Kidney (tissue), 14 donors: ENCODE results near the gene KRTAP10-7. TPM values are rescaled to one million over a fixed set of nuclear protein-coding genes. Genes with fewer than 3 reads are reported as not detected.
"Not testable (repeated sequence)": the region's sequence is repeated elsewhere in the genome, so short reads cannot be mapped to it uniquely, and the experiment has no call there.

ENCODE experiments used
- DNase-seq, 5 donors: peaks; one replicate each; pipeline ENCODE4 v3.0.0-alpha.2; 2013 to 2020
- FAIRE-seq: peaks from 2 replicates; lab custom pipeline; 2012; peaks lifted over from hg19 to GRCh38; lab: Jason Lieb, UNC
- H3K27ac ChIP-seq, 2 donors: one replicate each; pipeline ENCODE4 v1.7.0; 2013; ENCODE audit warnings: low read depth in 2 of 2, low read length in 2 of 2, inconsistent platforms in 1 of 2
- H3K27me3 ChIP-seq: one replicate; pipeline ENCODE4 v1.7.1; 2013; ENCODE audit warnings: low read length, inconsistent platforms; ENCODE audit not compliant: control insufficient read depth, insufficient read depth
- H3K36me3 ChIP-seq, 3 donors: one replicate each; pipeline versions ENCODE4 v1.7.0 to v1.7.1; 2013; ENCODE audit warnings: low read length in 3 of 3, control low read depth in 1 of 3, inconsistent platforms in 1 of 3; ENCODE audit not compliant: insufficient read depth in 3 of 3, control insufficient read depth in 2 of 3
- H3K4me1 ChIP-seq, 3 donors: one replicate each; pipeline versions ENCODE4 v1.7.0 to v1.7.1; 2013; ENCODE audit warnings: low read length in 3 of 3, inconsistent platforms in 1 of 3, low read depth in 1 of 3; ENCODE audit not compliant: control insufficient read depth in 2 of 3, insufficient read depth in 2 of 3
- H3K4me3 ChIP-seq, 3 donors: one replicate each; pipeline versions ENCODE4 v1.7.0 to v1.8.1; 2013; ENCODE audit warnings: low read length in 3 of 3, control low read depth in 1 of 3, inconsistent platforms in 1 of 3
- H3K9ac ChIP-seq, 3 donors: one replicate each; pipeline versions ENCODE4 v1.7.0 to v1.7.1; 2013; ENCODE audit warnings: low read length in 3 of 3, control low read depth in 1 of 3, inconsistent platforms in 1 of 3
- H3K9me3 ChIP-seq, 3 donors: one replicate each; pipeline versions ENCODE4 v1.7.0 to v1.7.1; 2013; ENCODE audit warnings: low read length in 3 of 3, control low read depth in 1 of 3, inconsistent platforms in 1 of 3; ENCODE audit not compliant: control insufficient read depth in 2 of 3, insufficient read depth in 1 of 3
- CTCF ChIP-seq: IDR thresholded peaks from 3 replicates; pipeline ENCODE4 v1.5.1; 2012; ENCODE audit warnings: mild to moderate bottlenecking, moderate library complexity, borderline replicate concordance; ENCODE audit not compliant: insufficient read depth; ENCODE audit errors: extremely low read depth
- intact Hi-C: fragments of 100-400 bp; cut with DNase I; formaldehyde crosslinking; loops from one replicate; pipeline ENCODE4 v1.11.1; 2022
- polyA plus RNA-seq: library from polyadenylated mRNA; stranded (reverse); fragments of 350-450 nt; fragmentation: Illumina TruSeq; extraction: RNeasy Lipid Tissue Mini Kit (QIAGEN cat#74804); gene quantifications from one replicate; pipeline ENCODE4 v1.2.3, GENCODE V29; 2014; ENCODE audit warnings: low read depth, low replicate concordance; ENCODE audit not compliant: insufficient read depth
- total RNA-seq: library from RNA; stranded (reverse); fragmentation: NEBNext Ultra II Directional; extraction: Animal tissue kit (Norgen Biotek cat#: 25700); gene quantifications from one replicate; pipeline ENCODE4 v1.2.1, GENCODE V29; 2021
- donor health status: control.
- donor health status: control.
- donor health status: control.
- donor health status: control.
- donor health status: control.
- donor health status: DM: yes; HTN: yes; CAD: no.
- donor health status: Normal renal cell carcinoma (clear cell type).

The KRTAP10-7 gene
- total and polyA plus RNA-seq, 2 donors from 2014 or later, result not detected

GRCh38 chr21:44585892-44586291 is 14.5 kb upstream of the KRTAP10-7 start:
- DNase-seq (no peak), FAIRE-seq (no peak)
- no peak for TF ChIP-seq CTCF
- Histone ChIP-seq H3K9ac (no peak overlapping the region), H3K4me3 (no peak overlapping the region), H3K9me3 (peaks cover 0 to 1% (median 0%) of the 10 kb centered on the region in 3 donors), H3K4me1 (no peaks in the 10 kb centered on the region), H3K27me3 (no peaks in the 10 kb centered on the region), H3K36me3 (no peaks in the 10 kb centered on the region), H3K27ac (no peak overlapping the region)
- intact Hi-C loops, result no loop called here

- FAIRE-seq, result no peak
- no peak overlapping the region for H3K27ac ChIP-seq
- TF ChIP-seq CTCF, result no peak
- intact Hi-C loops, result no loop called here
- H3K4me1 ChIP-seq, result no peaks in the 10 kb centered on the region
- no peaks in the 10 kb centered on the region for H3K36me3 ChIP-seq
- H3K27me3 ChIP-seq, result no peaks in the 10 kb centered on the region
- no peak overlapping the region for H3K9ac ChIP-seq
- H3K4me3 ChIP-seq, result no peak overlapping the region
- H3K9me3 ChIP-seq, result no peaks in the 10 kb centered on the region
- DNase-seq, result no peak
These were observed 11.3 kb upstream of the KRTAP10-7 start for GRCh38 chr21:44589094-44589493.

- no peak overlapping the region for H3K9ac ChIP-seq
- FAIRE-seq (no peak), DNase-seq (no peak)
- no peaks in the 10 kb centered on the region for H3K4me1 ChIP-seq
- intact Hi-C loops, result no loop called here
- no peaks in the 10 kb centered on the region for H3K36me3 ChIP-seq
- TF ChIP-seq CTCF, result no peak
- H3K27ac ChIP-seq, result no peak overlapping the region
- no peaks in the 10 kb centered on the region for H3K27me3 ChIP-seq
- no peaks in the 10 kb centered on the region for H3K9me3 ChIP-seq
- H3K4me3 ChIP-seq, result no peak overlapping the region
These were observed 10.7 kb upstream of the KRTAP10-7 start for GRCh38 chr21:44589586-44590305.

GRCh38 chr21:44590311-44590721 is 10.1 kb upstream of the KRTAP10-7 start:
- Histone ChIP-seq H3K36me3 (no peaks in the 10 kb centered on the region), H3K27me3 (no peaks in the 10 kb centered on the region), H3K4me3 (no peak overlapping the region), H3K9me3 (no peaks in the 10 kb centered on the region), H3K9ac (no peak overlapping the region), H3K27ac (no peak overlapping the region), H3K4me1 (no peaks in the 10 kb centered on the region)
- FAIRE-seq, result no peak
- no peak for DNase-seq
- intact Hi-C loops, result no loop called here
- no peak for TF ChIP-seq CTCF

- H3K9me3 ChIP-seq, H3K4me3 ChIP-seq, H3K36me3 ChIP-seq, DNase-seq, intact Hi-C loops, FAIRE-seq, H3K9ac ChIP-seq, H3K27ac ChIP-seq, H3K4me1 ChIP-seq, H3K27me3 ChIP-seq: not testable (repeated sequence)
These were observed 9.2 kb upstream of the KRTAP10-7 start for GRCh38 chr21:44590897-44591800.
